Activated naive CD4-positive, alpha-beta T cell (primary cell): ENCODE results near the gene TBX10.
"Not testable (repeated sequence)": the region's sequence is repeated elsewhere in the genome, so short reads cannot be mapped to it uniquely, and the experiment has no call there.

Experiments
- DNase-seq, 4 experiments: peaks; one replicate each; lab custom pipeline; 2025; lab: John Stamatoyannopoulos, UW

The TBX10 gene

GRCh38 chr11:67639438-67639859 is at the start of gene TBX10:
TBX10 (minus strand) TSS chr11:67639763; CDS start chr11:67639472, 291 bp downstream.
- DNase-seq = no peak

- no peak for DNase-seq
Observed at GRCh38 chr11:67689178-67689577, 49.6 kb upstream of the TBX10 start.

GRCh38 chr11:67687986-67688385 is 48.4 kb upstream of the TBX10 start:
- no peak for DNase-seq

- DNase-seq = not testable (repeated sequence)
Observed at GRCh38 chr11:67685641-67686332, 46.2 kb upstream of the TBX10 start.

GRCh38 chr11:67682126-67683034 is 42.8 kb upstream of the TBX10 start:
- DNase-seq = not testable (repeated sequence)

- DNase-seq = no peak
Observed at GRCh38 chr11:67680696-67681470, 41.3 kb upstream of the TBX10 start.

GRCh38 chr11:67675058-67675747 is 35.6 kb upstream of the TBX10 start:
- DNase-seq = no peak

- DNase-seq = no peak
Observed at GRCh38 chr11:67674442-67674871, 34.9 kb upstream of the TBX10 start, which contains the start of gene ALDH3B2. ALDH3B2 (minus strand) TSS chr11:67674623; CDS start chr11:67666935, 7,688 bp downstream.

- DNase-seq = no peak
Observed at GRCh38 chr11:67673902-67674301, 34.3 kb upstream of the TBX10 start.

GRCh38 chr11:67673358-67673757 is 33.8 kb upstream of the TBX10 start:
- DNase-seq = no peak

- no peak for DNase-seq
Observed at GRCh38 chr11:67671211-67671520, 31.6 kb upstream of the TBX10 start.

GRCh38 chr11:67670316-67671210 is 31.0 kb upstream of the TBX10 start:
- no peak for DNase-seq

GRCh38 chr11:67668192-67668551 is 28.6 kb upstream of the TBX10 start:
- DNase-seq = no peak

GRCh38 chr11:67667490-67668191 is 28.1 kb upstream of the TBX10 start:
- DNase-seq = no peak

GRCh38 chr11:67666676-67667489 is 27.3 kb upstream of the TBX10 start:
- DNase-seq = no peak

GRCh38 chr11:67666303-67666645 is 26.7 kb upstream of the TBX10 start:
- DNase-seq = no peak

- DNase-seq = no peak
Observed at GRCh38 chr11:67665541-67666302, 26.2 kb upstream of the TBX10 start.

GRCh38 chr11:67664696-67665540 is 25.4 kb upstream of the TBX10 start:
- DNase-seq = no peak
